Activated CD4-positive, alpha-beta T cell treated with anti-CD3 and anti-CD28 coated beads for 36 hours (primary cell): ENCODE results near the gene NUDT15. TPM values are rescaled to one million over a fixed set of nuclear protein-coding genes. Genes with fewer than 3 reads are reported as not detected.

Source experiments
- ATAC-seq: fragments of 200-7000 bp; cut with Tn5 transposase; one replicate; pipeline ENCODE4 v1.10.0; 2021; ENCODE audit warnings: mild to moderate bottlenecking, moderate library complexity
- CTCF ChIA-PET: fragments of 350-600 bp; sonication (Branson Sonifier 250); formaldehyde crosslinking; loops from one replicate; lab custom pipeline; 2021; ENCODE audit warnings: antibody characterized with exemption; lab: Charles Lee
- POLR2A ChIA-PET: fragments of 350-600 bp; sonication (Branson Sonifier 250); formaldehyde crosslinking; loops from one replicate; lab custom pipeline; 2021; ENCODE audit warnings: antibody characterized with exemption, inconsistent platforms; lab: Charles Lee
- DNase-seq: peaks from one replicate; pipeline ENCODE4 v3.0.0-alpha.2; 2020
- H3K27ac Mint-ChIP-seq: one replicate; pipeline ENCODE4 v1.8.0; 2021; ENCODE audit warnings: mixed read lengths
- H3K27me3 Mint-ChIP-seq: one replicate; pipeline ENCODE4 v1.8.0; 2021; ENCODE audit warnings: mixed read lengths
- H3K36me3 Mint-ChIP-seq: one replicate; pipeline ENCODE4 v1.8.0; 2021; ENCODE audit warnings: low read depth, mixed read lengths
- H3K4me1 Mint-ChIP-seq: one replicate; pipeline ENCODE4 v1.8.0; 2021; ENCODE audit warnings: mixed read lengths
- H3K4me3 Mint-ChIP-seq: one replicate; pipeline ENCODE4 v1.8.0; 2021; ENCODE audit warnings: mild to moderate bottlenecking, moderate library complexity, mixed read lengths
- H3K9me3 Mint-ChIP-seq: one replicate; pipeline ENCODE4 v1.8.0; 2021; ENCODE audit warnings: low read depth, mixed read lengths
- intact Hi-C, 2 experiments: fragments of 100-400 bp; cut with DNase I in 1 of 2; cut with micrococcal nuclease in 1 of 2; formaldehyde crosslinking; loops; one replicate each; pipeline versions ENCODE4 v1.14.2 to v1.15.1; 2022 to 2024; cut with DNase I, micrococcal nuclease
- total RNA-seq, 2 experiments: library from RNA; stranded (reverse); gene quantifications; one replicate each; pipeline ENCODE4 v1.2.3, GENCODE V29; 2021

Gene NUDT15
- total RNA-seq, 2 experiments from 2014 or later, result 12.3 to 18.2 TPM

DNA sequence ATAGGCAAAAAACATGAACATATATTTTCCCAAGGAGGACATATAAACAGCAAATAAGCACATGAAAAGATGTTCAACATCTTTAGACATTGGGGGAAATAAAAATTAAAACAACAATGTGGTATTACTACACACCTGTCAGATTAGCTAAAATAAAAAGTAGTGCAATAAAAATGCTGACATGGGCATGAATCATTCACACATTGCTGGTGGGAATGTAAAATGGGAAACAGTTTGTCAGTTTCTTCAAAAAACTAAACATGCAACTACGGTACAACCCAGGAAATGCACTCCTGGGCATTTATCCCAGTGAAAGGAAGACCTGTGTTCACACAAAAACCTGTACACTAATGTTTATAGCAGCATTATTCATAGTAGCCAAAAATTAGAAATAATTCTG lies 31.1 kb upstream of the NUDT15 start:
- H3K27me3 Mint-ChIP-seq, result no peaks in the 10 kb centered on the region
- H3K4me1 Mint-ChIP-seq, result peaks cover 5% of the 10 kb centered on the region
- ATAC-seq, result no peak
- intact Hi-C loops, result no loop called here
- H3K9me3 Mint-ChIP-seq, result no peaks in the 10 kb centered on the region
- DNase-seq, result no peak
- H3K36me3 Mint-ChIP-seq, result no peaks in the 10 kb centered on the region
- ChIA-PET POLR2A (no interaction called here), CTCF (interaction anchor here (0.8 kb wide), 1 partner anchor 32 kb away, joined by 3 read pairs; no protein-coding TSS in a partner anchor)
- no peak overlapping the region for H3K4me3 Mint-ChIP-seq
- H3K27ac Mint-ChIP-seq, result no peak overlapping the region

GRCh38 chr13:48009284-48009683 lies 28.2 kb upstream of the NUDT15 start:
- CTCF ChIA-PET, result no interaction called here
- Mint-ChIP-seq H3K4me1 (no peaks in the 10 kb centered on the region), H3K36me3 (peaks cover 3% of the 10 kb centered on the region), H3K9me3 (no peaks in the 10 kb centered on the region), H3K27me3 (no peaks in the 10 kb centered on the region), H3K27ac (no peak overlapping the region), H3K4me3 (no peak overlapping the region)
- ATAC-seq, result no peak
- intact Hi-C loops, result no loop called here
- POLR2A ChIA-PET, result no interaction called here
- DNase-seq, result no peak

- Mint-ChIP-seq H3K36me3 (peaks cover 3% of the 10 kb centered on the region), H3K27me3 (no peaks in the 10 kb centered on the region), H3K4me3 (no peak overlapping the region), H3K9me3 (no peaks in the 10 kb centered on the region), H3K4me1 (no peaks in the 10 kb centered on the region), H3K27ac (no peak overlapping the region)
- intact Hi-C loops, result no loop called here
- CTCF ChIA-PET, result no interaction called here
- POLR2A ChIA-PET, result interaction anchor here (0.6 kb wide), 1 partner anchor 42 kb away, joined by 5 read pairs; no protein-coding TSS in a partner anchor
- DNase-seq (no peak), ATAC-seq (no peak)
These were observed 26.8 kb upstream of the NUDT15 start for GRCh38 chr13:48010698-48011097.

DNA sequence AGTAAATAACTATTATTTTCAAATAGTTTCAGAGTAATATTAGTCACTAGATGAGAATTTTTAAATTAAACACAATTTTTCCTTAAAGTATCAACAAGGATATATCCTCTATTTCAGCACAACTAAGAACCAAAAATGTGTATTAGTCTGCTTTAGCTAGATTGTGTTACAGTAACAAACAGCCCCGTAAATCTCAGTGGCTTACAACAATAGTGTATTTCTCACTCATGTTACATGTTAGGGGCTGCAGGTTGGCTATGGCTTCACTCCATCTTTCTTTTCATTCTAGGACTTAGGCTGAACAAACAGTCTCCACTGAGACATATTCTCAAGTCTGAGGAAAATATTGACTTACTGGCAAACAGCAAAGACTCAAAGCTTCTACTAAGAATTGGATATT lies 24.9 kb upstream of the NUDT15 start:
- intact Hi-C loops, result no loop called here
- ATAC-seq, result no peak
- Mint-ChIP-seq H3K9me3 (no peaks in the 10 kb centered on the region), H3K4me1 (no peaks in the 10 kb centered on the region), H3K4me3 (no peak overlapping the region), H3K36me3 (peaks cover 3% of the 10 kb centered on the region), H3K27ac (no peak overlapping the region), H3K27me3 (no peaks in the 10 kb centered on the region)
- DNase-seq, result no peak
- POLR2A ChIA-PET, result no interaction called here
- CTCF ChIA-PET, result interaction anchor here (1.0 to 1.5 kb wide), 2 partner anchors 16 to 26 kb away, joined by 4 to 5 read pairs; no protein-coding TSS in a partner anchor

- CTCF ChIA-PET, result interaction anchor here (0.6 to 1.5 kb wide), 2 partner anchors 24 to 280 kb away, joined by 3 to 5 read pairs; no protein-coding TSS in a partner anchor
- ATAC-seq (no peak), DNase-seq (no peak)
- no peaks in the 10 kb centered on the region for H3K4me1 Mint-ChIP-seq
- no peak overlapping the region for H3K27ac Mint-ChIP-seq
- intact Hi-C loops, result no loop called here
- POLR2A ChIA-PET, result no interaction called here
- H3K36me3 Mint-ChIP-seq, result peaks cover 4% of the 10 kb centered on the region
- H3K27me3 Mint-ChIP-seq, result no peaks in the 10 kb centered on the region
- H3K9me3 Mint-ChIP-seq, result no peaks in the 10 kb centered on the region
- H3K4me3 Mint-ChIP-seq, result no peak overlapping the region
These were observed 23.2 kb upstream of the NUDT15 start for GRCh38 chr13:48014359-48014758.

- CTCF ChIA-PET, result no interaction called here
- POLR2A ChIA-PET, result no interaction called here
These were observed 18.9 kb upstream of the NUDT15 start for GRCh38 chr13:48018637-48019036.

GRCh38 chr13:48019796-48020195 lies 17.7 kb upstream of the NUDT15 start:
- Mint-ChIP-seq H3K9me3 (peaks cover 3% of the 10 kb centered on the region), H3K27me3 (no peaks in the 10 kb centered on the region), H3K27ac (no peak overlapping the region), H3K4me1 (no peaks in the 10 kb centered on the region), H3K36me3 (peaks cover 10% of the 10 kb centered on the region), H3K4me3 (no peak overlapping the region)
- ChIA-PET CTCF (no interaction called here), POLR2A (no interaction called here)
- DNase-seq (no peak), ATAC-seq (no peak)
- intact Hi-C loops, result no loop called here

More at GRCh38 chr13:48018637-48019036, 18.9 kb upstream of the NUDT15 start:
- no peak overlapping the region for H3K27ac Mint-ChIP-seq
- H3K4me1 Mint-ChIP-seq, result no peaks in the 10 kb centered on the region
- intact Hi-C loops, result no loop called here
- no peak overlapping the region for H3K4me3 Mint-ChIP-seq
- ATAC-seq (no peak), DNase-seq (no peak)
- no peaks in the 10 kb centered on the region for H3K27me3 Mint-ChIP-seq
- peaks cover 3% of the 10 kb centered on the region for H3K9me3 Mint-ChIP-seq
- H3K36me3 Mint-ChIP-seq, result peaks cover 10% of the 10 kb centered on the region

GRCh38 chr13:48028066-48028465 lies 9.5 kb upstream of the NUDT15 start:
- peaks cover 15% of the 10 kb centered on the region for H3K4me1 Mint-ChIP-seq
- peaks cover 24% of the 10 kb centered on the region for H3K9me3 Mint-ChIP-seq
- POLR2A ChIA-PET, result no interaction called here
- intact Hi-C loops, result no loop called here
- ATAC-seq (no peak), DNase-seq (no peak)
- no peak overlapping the region for H3K27ac Mint-ChIP-seq
- H3K27me3 Mint-ChIP-seq, result no peaks in the 10 kb centered on the region
- no peak overlapping the region for H3K4me3 Mint-ChIP-seq
- CTCF ChIA-PET, result interaction anchor here (1.0 kb wide), 1 partner anchor 10 kb away, joined by 4 read pairs; the partner anchor contains the start of gene NUDT15
- peaks cover 34% of the 10 kb centered on the region for H3K36me3 Mint-ChIP-seq

DNA sequence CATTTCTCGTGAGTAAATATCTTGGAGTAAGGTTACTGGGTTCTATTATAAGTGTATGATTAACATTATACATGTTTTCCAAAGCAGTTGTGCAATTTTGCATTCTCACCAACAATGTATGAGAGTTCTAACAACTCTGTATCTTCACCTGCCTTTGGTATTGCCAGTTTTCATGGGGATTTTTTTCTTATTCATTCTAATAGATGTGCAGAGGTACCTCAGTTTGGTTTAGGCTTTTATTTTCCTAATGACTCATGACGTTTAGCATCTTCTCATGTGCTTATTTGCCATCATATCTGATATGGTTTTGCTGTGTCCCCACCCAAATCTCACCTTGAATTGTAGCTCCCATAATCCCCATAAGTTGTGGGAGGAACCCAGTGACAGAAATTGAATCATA lies 7.7 kb upstream of the NUDT15 start:
- Mint-ChIP-seq H3K4me1 (peaks cover 20% of the 10 kb centered on the region), H3K27ac (no peak overlapping the region), H3K36me3 (peaks cover 40% of the 10 kb centered on the region), H3K27me3 (no peaks in the 10 kb centered on the region), H3K9me3 (peaks cover 24% of the 10 kb centered on the region), H3K4me3 (no peak overlapping the region)
- ATAC-seq (peak; percentile 83), DNase-seq (no peak)
- intact Hi-C loops, result loop anchor here in 1 of 2 experiments (10.0 kb wide), 1 partner anchor 1555 kb away; the partner anchor contains the start of gene RCBTB1
- ChIA-PET POLR2A (no interaction called here), CTCF (interaction anchor here (0.7 kb wide), 1 partner anchor 257 kb away, joined by 3 read pairs; no protein-coding TSS in a partner anchor)

- no peak for ATAC-seq
- ChIA-PET CTCF (interaction anchor here (0.7 to 3.5 kb wide), 11 partner anchors 9 to 212 kb away, joined by 3 to 30 read pairs (median 5); partner anchors contain the start of genes MED4 and SUCLA2), POLR2A (interaction anchor here (1.8 kb wide), 1 partner anchor 38 kb away, joined by 4 read pairs; the partner anchor contains the start of gene SUCLA2)
- Mint-ChIP-seq H3K27me3 (no peaks in the 10 kb centered on the region), H3K9me3 (no peaks in the 10 kb centered on the region), H3K4me1 (peaks cover 43% of the 10 kb centered on the region), H3K27ac (peak overlapping the region; percentile 96), H3K36me3 (peaks cover 29% of the 10 kb centered on the region), H3K4me3 (peak overlapping the region; percentile 97)
- no peak for DNase-seq
- intact Hi-C loops, result loop anchor here (1.0 to 10.0 kb wide), 9 partner anchors 57 to 1856 kb away; partner anchors contain the start of genes FNDC3A (in 1 of the 2), LCP1 (in 1 of the 2), MED4 (in 1 of the 2) and RB1 (in 1 of the 2)
These were observed 1.2 kb downstream of the NUDT15 start for GRCh38 chr13:48038761-48039160.

DNA sequence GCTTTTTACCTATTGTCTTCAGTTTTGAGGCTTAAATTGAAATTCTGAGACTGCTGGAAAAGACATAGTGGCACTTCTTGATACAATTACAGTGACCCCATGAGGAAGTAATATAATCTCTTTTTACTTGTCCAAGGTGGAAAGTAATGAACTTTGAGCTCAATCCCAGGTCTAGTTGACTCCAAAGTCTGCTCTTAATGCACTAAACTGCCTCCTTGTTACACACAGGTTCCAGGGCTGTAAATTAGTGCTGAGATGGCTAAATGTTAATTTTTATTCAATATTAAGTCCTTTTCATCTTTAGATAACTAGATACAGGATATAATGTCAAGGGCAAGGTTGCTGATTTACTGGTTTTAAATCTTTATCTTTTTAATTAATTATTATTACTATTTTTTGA lies 2.5 kb downstream of the NUDT15 start:
- no peaks in the 10 kb centered on the region for H3K9me3 Mint-ChIP-seq
- H3K27me3 Mint-ChIP-seq, result no peaks in the 10 kb centered on the region
- ChIA-PET CTCF (interaction anchor here (1.1 to 1.5 kb wide), 3 partner anchors 39 to 293 kb away, joined by 3 to 4 read pairs (median 3); partner anchors contain the start of gene SUCLA2), POLR2A (no interaction called here)
- intact Hi-C loops, result no loop called here
- H3K27ac Mint-ChIP-seq, result peak overlapping the region; percentile 31
- peaks cover 46% of the 10 kb centered on the region for H3K4me1 Mint-ChIP-seq
- ATAC-seq (no peak), DNase-seq (no peak)
- H3K4me3 Mint-ChIP-seq, result no peak overlapping the region
- H3K36me3 Mint-ChIP-seq, result peaks cover 22% of the 10 kb centered on the region

DNA sequence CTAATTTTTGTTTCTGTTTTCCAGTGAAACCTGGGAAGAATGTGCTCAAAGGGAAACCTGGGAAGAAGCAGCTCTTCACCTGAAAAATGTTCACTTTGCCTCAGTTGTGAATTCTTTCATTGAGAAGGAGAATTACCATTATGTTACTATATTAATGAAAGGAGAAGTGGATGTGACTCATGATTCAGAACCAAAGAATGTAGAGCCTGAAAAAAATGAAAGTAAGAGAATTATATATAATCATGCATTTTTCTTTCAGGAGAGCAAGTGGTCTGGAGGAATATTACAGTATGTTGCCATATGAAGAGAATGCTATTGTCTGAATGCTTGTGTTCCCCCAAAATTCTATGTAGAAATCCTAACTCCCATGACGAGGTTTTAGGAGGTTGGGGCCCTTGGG lies 3.4 kb downstream of the NUDT15 start:
- ChIA-PET CTCF (interaction anchor here (0.6 to 1.5 kb wide), 3 partner anchors 53 to 292 kb away, joined by 3 read pairs; no protein-coding TSS in a partner anchor), POLR2A (no interaction called here)
- peaks cover 46% of the 10 kb centered on the region for H3K4me1 Mint-ChIP-seq
- ATAC-seq, result no peak
- DNase-seq, result no peak
- H3K27ac Mint-ChIP-seq, result no peak overlapping the region
- H3K4me3 Mint-ChIP-seq, result no peak overlapping the region
- intact Hi-C loops, result no loop called here
- H3K36me3 Mint-ChIP-seq, result peaks cover 22% of the 10 kb centered on the region
- no peaks in the 10 kb centered on the region for H3K9me3 Mint-ChIP-seq
- H3K27me3 Mint-ChIP-seq, result no peaks in the 10 kb centered on the region
